ENCODE results near the gene CBX4.
"Not testable (repeated sequence)": the region's sequence is repeated elsewhere in the genome, so short reads cannot be mapped to it uniquely, and the experiment has no call there.

Gene CBX4

DNA sequence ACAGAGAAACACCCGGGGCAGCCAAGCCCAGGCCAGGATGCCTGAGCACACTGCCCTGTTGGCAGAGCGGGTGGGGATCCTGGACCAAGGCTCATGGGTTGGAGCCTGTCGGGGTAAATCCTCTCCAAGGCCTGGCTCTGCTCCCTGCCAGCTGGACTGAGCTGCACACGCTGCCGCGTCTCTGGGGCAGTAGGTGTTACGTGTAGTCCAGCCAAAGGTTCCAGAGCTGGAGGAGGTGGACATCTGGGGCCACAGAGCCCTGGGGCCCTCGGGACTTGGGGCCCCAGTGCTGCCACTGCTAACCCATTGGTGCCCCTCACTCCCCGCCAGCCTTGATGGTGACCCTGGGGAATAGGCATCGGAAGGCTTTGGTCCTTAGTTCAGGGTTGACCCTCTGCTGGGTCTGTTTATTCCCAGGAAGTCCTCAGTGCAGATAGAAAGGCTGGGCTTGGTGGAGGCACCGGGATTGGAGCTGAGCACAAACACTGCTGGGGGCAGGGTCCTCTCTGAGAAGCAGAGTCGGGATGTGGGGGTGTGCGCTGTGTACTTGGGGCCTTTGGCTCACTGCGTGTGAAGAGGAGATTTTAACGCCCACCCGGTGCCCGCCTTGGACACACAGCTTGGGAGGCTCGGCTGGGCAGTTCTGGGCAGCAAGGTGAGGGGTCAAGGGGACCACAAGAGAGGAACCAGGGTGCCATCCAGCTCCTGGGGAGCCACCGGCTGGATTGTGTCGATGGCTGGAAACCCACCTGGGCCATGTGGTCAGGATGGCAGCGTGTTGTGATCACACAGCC lies 16.3 kb upstream of the CBX4 start:
- no peak for DNase-seq
- H3K9me3 ChIP-seq (ENCODE audit: severe bottlenecking), result no peaks in the 10 kb centered on the region
- H3K4me3 ChIP-seq (ENCODE audit: low read depth, low read length), result no peak overlapping the region
- no peaks in the 10 kb centered on the region for H3K27me3 ChIP-seq (ENCODE audit: insufficient read depth, low read depth, severe bottlenecking)
- no peak overlapping the region for H3K27ac ChIP-seq
- TF ChIP-seq, protein P1, sequence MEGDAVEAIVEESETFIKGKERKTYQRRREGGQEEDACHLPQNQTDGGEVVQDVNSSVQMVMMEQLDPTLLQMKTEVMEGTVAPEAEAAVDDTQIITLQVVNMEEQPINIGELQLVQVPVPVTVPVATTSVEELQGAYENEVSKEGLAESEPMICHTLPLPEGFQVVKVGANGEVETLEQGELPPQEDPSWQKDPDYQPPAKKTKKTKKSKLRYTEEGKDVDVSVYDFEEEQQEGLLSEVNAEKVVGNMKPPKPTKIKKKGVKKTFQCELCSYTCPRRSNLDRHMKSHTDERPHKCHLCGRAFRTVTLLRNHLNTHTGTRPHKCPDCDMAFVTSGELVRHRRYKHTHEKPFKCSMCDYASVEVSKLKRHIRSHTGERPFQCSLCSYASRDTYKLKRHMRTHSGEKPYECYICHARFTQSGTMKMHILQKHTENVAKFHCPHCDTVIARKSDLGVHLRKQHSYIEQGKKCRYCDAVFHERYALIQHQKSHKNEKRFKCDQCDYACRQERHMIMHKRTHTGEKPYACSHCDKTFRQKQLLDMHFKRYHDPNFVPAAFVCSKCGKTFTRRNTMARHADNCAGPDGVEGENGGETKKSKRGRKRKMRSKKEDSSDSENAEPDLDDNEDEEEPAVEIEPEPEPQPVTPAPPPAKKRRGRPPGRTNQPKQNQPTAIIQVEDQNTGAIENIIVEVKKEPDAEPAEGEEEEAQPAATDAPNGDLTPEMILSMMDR (IDR thresholded peaks at IDR 0.05; ENCODE audit: low read depth, low read length), result no peak
- no peaks in the 10 kb centered on the region for H3K36me3 ChIP-seq

DNA sequence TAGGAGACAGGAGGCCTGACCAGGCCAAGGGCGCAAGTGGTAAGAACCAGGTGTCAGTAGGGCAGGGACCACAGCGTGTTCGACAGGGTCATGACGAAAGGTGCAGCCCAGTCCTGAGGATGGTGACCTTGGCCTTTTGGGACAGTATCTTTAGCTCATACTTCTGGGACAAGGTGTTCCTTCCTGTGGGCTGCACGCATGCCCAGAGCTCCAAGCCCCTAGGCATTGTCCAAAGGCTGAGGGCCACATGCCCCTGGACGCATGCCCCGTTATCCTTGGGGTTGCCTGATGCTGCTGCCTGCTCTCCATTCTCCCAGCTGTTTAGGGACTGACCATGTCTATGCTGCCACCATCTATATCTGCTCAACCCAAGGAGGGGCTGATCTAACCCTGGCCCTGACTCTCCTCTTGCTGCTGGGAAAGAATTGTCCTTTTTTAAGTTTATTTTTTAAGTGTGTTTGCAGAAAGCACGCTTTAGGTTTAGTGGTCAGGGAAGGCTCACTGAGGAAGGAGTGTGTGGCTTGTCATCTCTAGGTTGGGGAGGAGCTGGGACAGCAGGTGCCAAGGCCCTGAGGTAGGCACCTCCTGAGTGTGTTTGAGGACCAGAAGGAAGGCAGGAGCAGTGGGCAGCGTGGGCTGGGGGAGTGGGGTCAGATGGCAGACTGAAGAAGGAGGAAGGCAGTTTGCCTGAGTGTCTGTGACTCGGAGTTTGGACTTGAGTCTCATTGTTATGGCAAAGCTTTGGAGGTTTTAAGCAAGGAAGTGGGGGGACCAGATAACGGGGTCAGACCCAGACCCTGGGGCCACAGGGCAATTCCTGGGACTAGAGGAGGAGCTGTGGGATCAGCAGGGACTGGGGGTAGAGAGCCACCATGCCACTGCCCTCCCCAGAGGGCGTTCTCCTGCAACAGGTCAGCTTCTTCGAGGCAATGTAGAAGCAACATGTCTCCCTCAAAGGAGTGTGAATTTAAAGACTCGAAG lies 15.1 kb upstream of the CBX4 start:
- H3K27ac ChIP-seq, result no peak overlapping the region
- no peak for DNase-seq
- H3K27me3 ChIP-seq (ENCODE audit: insufficient read depth, low read depth, severe bottlenecking), result no peaks in the 10 kb centered on the region
- no peaks in the 10 kb centered on the region for H3K9me3 ChIP-seq (ENCODE audit: severe bottlenecking)
- no peaks in the 10 kb centered on the region for H3K36me3 ChIP-seq
- TF ChIP-seq, protein P1 (IDR thresholded peaks at IDR 0.05; ENCODE audit: low read depth, low read length), result no peak
- no peak overlapping the region for H3K4me3 ChIP-seq (ENCODE audit: low read depth, low read length)

DNA sequence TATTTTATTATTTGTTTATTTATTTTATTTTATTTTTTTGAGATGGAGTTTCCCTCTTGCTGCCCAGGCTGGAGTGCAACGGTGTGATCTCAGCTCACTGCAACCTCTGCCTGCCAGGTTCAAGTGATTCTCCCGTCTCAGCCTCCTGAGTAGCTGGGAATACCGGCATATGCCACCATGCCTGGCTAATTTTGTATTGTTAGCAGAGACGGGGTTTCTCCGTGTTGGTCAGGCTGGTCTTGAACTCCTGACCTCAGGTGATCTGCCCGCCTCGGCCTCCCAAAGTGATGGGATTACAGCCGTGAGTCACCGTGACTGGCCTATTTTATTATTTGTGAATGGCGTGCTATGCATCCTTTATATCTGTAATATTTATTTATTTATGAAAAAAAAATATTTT lies 13.9 kb upstream of the CBX4 start:
- not testable (repeated sequence) for H3K9me3 ChIP-seq (ENCODE audit: severe bottlenecking); H3K27me3 ChIP-seq (ENCODE audit: insufficient read depth, low read depth, severe bottlenecking); DNase-seq; H3K36me3 ChIP-seq; H3K27ac ChIP-seq; H3K4me3 ChIP-seq (ENCODE audit: low read depth, low read length)

DNA sequence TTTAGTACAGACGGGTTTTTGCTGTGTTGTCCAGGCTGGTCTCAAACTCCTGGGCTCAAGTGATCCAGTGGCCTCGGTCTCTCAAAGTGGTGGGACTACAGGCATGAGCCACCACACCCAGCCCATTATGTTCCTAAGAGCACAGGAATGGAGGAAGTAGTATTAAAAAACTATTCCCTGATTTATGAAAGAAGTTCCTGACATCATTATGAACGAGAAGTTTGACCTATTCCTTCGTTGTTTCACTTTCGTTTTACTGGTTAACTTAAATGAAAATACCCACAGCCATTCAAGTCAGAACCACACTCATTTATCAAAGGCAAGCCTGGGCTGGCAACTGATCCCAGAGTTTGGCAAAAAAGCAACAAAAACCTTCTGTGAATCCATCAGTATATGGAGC lies 13.5 kb upstream of the CBX4 start:
- Histone ChIP-seq H3K27ac (no peak overlapping the region), H3K27me3 (ENCODE audit: insufficient read depth, low read depth, severe bottlenecking) (no peaks in the 10 kb centered on the region), H3K36me3 (no peaks in the 10 kb centered on the region), H3K4me3 (ENCODE audit: low read depth, low read length) (no peak overlapping the region), H3K9me3 (ENCODE audit: severe bottlenecking) (no peaks in the 10 kb centered on the region)
- TF ChIP-seq, protein P1 (IDR thresholded peaks at IDR 0.05; ENCODE audit: low read depth, low read length), result no peak
- DNase-seq, result no peak

DNA sequence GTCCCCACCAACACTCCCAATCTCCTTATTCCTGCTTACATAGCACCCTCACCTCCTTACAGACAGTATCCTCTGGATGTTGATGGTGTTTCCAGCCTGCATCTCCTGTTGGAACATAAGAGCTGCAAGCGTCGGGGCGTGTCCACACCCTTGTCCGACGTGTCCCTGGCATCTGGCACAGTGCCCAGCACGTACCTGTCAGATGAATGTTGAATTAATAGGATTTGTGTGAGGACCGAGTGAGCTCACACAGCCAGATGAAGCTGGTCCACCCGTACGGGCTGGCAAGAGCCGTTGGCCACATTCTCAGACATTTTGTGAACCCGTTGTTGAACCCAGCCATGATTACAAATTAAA lies 12.2 kb upstream of the CBX4 start:
- no peak overlapping the region for H3K4me3 ChIP-seq (ENCODE audit: low read depth, low read length)
- TF ChIP-seq, protein P1 (IDR thresholded peaks at IDR 0.05; ENCODE audit: low read depth, low read length), result no peak
- no peaks in the 10 kb centered on the region for H3K9me3 ChIP-seq (ENCODE audit: severe bottlenecking)
- no peaks in the 10 kb centered on the region for H3K27me3 ChIP-seq (ENCODE audit: insufficient read depth, low read depth, severe bottlenecking)
- no peak overlapping the region for H3K27ac ChIP-seq
- no peaks in the 10 kb centered on the region for H3K36me3 ChIP-seq
- peak; percentile 62 for DNase-seq

Data from WERI-Rb-1 (cell line).